ENCODE measurements around the gene DPYD. TPM values are rescaled to one million over a fixed set of nuclear protein-coding genes. Genes with fewer than 3 reads are reported as not detected.

Gene DPYD
- total RNA-seq, 4 donors from 2014 or later, result 30.9 to 66.6 (median 48.2) TPM

DNA sequence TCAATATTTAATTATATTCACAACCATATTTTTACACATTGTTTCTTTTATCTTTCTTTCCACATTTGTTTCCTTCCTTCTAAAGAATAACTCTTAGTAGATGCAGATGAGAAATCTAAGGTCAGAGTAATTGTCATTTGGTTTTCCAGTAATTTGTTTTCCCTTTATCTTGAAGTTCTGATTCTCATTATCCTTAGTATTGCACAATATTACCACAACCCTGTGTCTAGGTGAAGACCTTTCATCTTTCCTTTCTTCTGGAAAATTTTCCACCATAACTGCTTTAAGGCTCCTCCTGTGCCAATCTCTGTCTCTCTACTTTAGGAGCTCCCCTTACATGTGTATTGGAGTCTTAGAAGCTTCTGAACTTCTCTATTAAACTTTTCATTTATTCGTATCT lies 209.0 kb downstream of the DPYD start:
- Histone ChIP-seq H3K27me3 (no peaks in the 10 kb centered on the region), H3K4me3 (no peak overlapping the region), H3K9me3 (no peaks in the 10 kb centered on the region), H3K4me1 (no peaks in the 10 kb centered on the region), H3K36me3 (peaks cover 0 to 2% of the 10 kb centered on the region in 2 donors), H3K27ac (no peak overlapping the region)
- no peak for TF ChIP-seq POLR2A (IDR thresholded peaks at IDR 0.05)
- no peak for TF ChIP-seq CTCF (IDR thresholded peaks at IDR 0.05)
- intact Hi-C loops (cut with DNase I; ENCODE audit: low total_unique reads), result no loop called here
- no peak for DNase-seq

GRCh38 chr1:97693601-97694000 lies 227.2 kb downstream of the DPYD start:
- H3K4me1 ChIP-seq, result no peaks in the 10 kb centered on the region
- H3K4me3 ChIP-seq, result no peak overlapping the region
- no peak for DNase-seq
- H3K27me3 ChIP-seq, result no peaks in the 10 kb centered on the region
- no peaks in the 10 kb centered on the region for H3K9me3 ChIP-seq
- no peaks in the 10 kb centered on the region for H3K36me3 ChIP-seq
- intact Hi-C loops (cut with DNase I; ENCODE audit: low total_unique reads), result no loop called here
- TF ChIP-seq CTCF (IDR thresholded peaks at IDR 0.05) (no peak), POLR2A (IDR thresholded peaks at IDR 0.05) (no peak)
- no peak overlapping the region for H3K27ac ChIP-seq

- H3K27me3 ChIP-seq, result no peaks in the 10 kb centered on the region
- H3K27ac ChIP-seq, result no peak overlapping the region
- TF ChIP-seq POLR2A (IDR thresholded peaks at IDR 0.05) (no peak), CTCF (IDR thresholded peaks at IDR 0.05) (no peak)
- intact Hi-C loops (cut with DNase I; ENCODE audit: low total_unique reads), result no loop called here
- no peaks in the 10 kb centered on the region for H3K36me3 ChIP-seq
- H3K4me1 ChIP-seq, result no peaks in the 10 kb centered on the region
- no peaks in the 10 kb centered on the region for H3K9me3 ChIP-seq
- no peak overlapping the region for H3K4me3 ChIP-seq
- no peak for DNase-seq
These were observed 229.5 kb downstream of the DPYD start for GRCh38 chr1:97691325-97691724.

- Histone ChIP-seq H3K27ac (no peak overlapping the region), H3K27me3 (no peaks in the 10 kb centered on the region), H3K4me1 (no peaks in the 10 kb centered on the region), H3K4me3 (no peak overlapping the region), H3K36me3 (no peaks in the 10 kb centered on the region), H3K9me3 (no peaks in the 10 kb centered on the region)
- intact Hi-C loops (cut with DNase I; ENCODE audit: low total_unique reads), result no loop called here
- TF ChIP-seq CTCF (IDR thresholded peaks at IDR 0.05) (no peak), POLR2A (IDR thresholded peaks at IDR 0.05) (no peak)
- DNase-seq, result no peak
These were observed 235.5 kb downstream of the DPYD start for GRCh38 chr1:97685360-97685759.

DNA sequence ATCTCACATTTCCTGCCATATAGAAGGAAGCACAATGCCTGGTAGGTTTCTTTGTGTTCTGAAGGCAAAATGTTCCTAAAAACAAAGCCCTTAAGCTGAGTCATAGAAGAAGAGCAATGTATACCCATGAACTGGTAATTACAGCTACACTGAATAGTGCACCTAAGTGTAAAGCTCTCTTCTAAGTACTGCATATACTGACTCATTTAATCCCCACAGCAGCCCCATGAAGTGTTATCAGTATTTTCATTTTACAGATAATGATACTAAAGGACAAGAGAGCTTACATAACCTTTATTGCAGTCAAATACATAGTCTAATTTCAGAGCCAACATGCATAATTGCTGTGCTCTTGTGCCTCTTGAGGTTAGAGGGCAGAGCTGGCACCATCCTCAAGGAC lies 239.9 kb downstream of the DPYD start:
- Histone ChIP-seq H3K9me3 (no peaks in the 10 kb centered on the region), H3K27me3 (no peaks in the 10 kb centered on the region), H3K4me1 (no peaks in the 10 kb centered on the region), H3K4me3 (no peak overlapping the region), H3K36me3 (no peaks in the 10 kb centered on the region), H3K27ac (no peak overlapping the region)
- no peak for TF ChIP-seq CTCF (IDR thresholded peaks at IDR 0.05)
- no peak for TF ChIP-seq POLR2A (IDR thresholded peaks at IDR 0.05)
- intact Hi-C loops (cut with DNase I; ENCODE audit: low total_unique reads), result no loop called here
- DNase-seq, result no peak

Data from uterus (tissue), 4 donors.